Mucosa of gallbladder (tissue), 1 donor: ENCODE measurements around the gene MPP3. TPM values are rescaled to one million over a fixed set of nuclear protein-coding genes. Genes with fewer than 3 reads are reported as not detected.
A peak's percentile ranks its signal among the peaks of the same experiment; 100 is the strongest.

Source experiments
- DNase-seq: peaks from one replicate; pipeline ENCODE4 v3.0.0-alpha.2; 2020; ENCODE audit warnings: low spot score
- total RNA-seq: library from RNA; stranded (reverse); gene quantifications from one replicate; pipeline ENCODE4 v1.2.1, GENCODE V29; 2021
- donor health status: DM: no; HTN: no; CAD: no.

MPP3 gene
- total RNA-seq, 1 donor from 2014 or later, result 19.2 TPM

DNA sequence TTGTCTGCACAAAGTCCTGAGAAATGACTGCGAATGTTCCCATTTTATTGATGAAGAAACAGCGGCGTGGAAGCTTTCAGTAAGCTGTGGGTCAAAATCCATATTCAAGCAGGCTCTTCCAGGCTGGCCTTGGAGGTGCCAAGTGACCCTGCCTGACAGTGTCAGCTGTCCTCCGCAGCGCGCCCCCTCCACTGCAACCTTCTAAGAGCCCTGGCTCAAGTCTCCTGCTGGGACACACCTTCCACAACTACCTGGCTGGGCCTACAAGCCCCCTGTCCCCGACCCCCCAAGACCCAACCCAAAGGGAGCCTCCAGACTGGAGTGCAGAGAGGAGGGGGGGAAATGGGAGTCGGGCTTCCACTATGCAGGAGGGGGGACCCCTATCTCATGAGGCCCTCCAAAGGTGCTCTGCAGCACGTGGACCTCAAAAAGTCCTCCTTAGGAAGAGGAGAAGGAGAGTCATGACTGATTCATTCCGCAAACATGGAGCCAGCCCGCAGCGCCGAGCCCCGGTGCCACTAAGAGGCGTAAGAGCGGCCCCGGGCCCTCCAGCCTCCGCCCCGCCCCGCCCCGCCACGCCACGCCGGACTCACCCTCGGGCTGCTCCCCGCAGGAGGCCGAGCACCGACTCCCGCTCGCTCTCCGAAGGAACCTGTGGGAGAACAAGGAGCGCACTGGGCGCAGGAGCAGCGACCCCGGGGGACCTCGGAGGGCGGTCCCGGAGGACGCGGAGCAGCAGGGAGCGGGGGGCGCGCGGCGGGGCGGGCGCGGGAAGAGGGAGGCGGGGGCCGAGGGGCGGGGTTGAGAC, 574 bp downstream of the MPP3 start:
- peak; percentile 39 for DNase-seq

DNA sequence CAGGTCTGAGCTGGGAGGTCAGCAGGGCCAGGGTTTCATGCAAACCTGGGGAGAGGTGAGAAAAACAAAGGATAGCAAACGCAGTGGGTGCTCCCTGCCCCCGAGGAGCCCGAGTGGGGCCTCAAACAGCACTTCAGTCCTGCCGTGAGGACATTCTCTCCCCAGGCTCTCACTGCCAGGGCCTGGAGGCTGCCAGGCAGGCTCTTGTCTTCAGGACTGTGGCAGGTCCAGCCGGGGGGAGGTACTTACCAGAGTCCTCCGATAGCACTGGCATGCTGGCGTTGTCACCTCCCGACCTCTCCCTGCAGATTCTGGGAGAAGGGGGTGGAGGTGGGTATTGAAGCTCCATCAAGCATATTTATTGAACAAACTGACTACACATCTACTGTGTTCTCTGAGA, 1.3 kb downstream of the MPP3 start:
- peak; percentile 23 for DNase-seq

DNA sequence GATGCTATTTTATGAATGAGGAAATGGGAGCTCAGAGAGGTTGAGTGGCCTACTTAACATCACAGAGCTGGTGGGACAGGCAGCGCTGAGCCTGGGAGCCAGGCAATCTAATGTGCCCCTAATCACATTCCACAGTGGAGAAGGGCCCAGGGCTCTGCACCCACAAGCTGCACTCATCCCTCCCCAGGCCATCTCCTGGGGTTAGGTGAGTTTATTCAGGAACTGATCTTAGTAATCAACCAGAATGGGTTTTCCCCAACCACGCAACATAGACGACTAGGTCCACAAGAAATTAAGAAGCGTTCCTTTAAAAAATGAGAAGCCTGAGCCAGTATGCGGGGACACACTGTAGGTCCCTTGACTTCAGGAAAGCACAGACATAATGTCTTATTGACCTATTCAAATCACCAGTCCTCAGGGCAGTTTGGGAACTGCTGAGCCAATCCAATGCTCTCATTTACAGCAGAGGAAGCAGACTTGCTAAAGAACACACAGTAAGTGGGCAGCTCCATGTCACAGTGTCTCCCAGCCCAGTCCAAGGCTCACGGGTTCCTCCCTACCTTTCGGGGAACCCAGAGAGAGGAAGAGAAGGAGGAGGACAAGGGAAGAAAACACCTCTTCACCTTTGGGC, 2.3 kb downstream of the MPP3 start:
- DNase-seq, result no peak

DNA sequence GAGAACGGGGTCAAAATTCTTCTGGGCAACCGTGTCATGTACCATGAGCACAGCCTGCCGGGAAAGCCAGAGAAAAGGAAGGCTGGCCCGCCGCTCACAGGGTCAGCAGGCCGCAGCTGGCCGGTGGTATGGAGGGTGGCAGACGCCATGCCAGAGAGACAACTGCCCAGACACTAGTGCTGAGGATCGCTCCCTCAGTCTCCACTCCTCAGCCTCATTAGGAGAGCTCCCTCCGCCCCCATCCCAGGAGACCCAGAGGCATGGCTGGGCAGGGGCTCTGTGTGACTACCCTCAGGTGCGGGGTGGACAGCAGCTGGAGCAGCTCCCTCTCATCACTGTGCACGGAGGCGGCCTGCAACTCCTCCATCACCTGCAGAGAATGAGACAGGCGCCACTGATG, 3.2 kb downstream of the MPP3 start:
- DNase-seq, result no peak

DNA sequence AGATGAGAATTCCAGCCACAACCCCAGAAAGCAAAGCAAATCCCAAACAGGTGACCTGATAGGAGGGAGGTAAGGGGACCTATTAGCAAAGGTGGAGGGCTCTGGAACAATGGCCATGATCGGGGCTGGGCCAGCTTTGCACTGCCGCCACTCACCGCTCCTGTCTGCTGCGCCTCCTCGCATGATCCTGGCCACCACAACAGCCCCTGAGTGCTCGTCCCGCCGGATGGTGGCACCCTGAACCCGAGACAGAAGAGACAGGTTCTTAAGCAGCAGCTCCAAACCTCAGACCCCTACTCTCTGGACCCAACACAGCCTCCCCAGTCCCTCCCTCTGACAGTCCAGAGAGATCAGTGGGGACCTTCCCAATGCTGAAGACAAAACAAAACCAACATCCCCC, 5.3 kb downstream of the MPP3 start:
- DNase-seq, result no peak

DNA sequence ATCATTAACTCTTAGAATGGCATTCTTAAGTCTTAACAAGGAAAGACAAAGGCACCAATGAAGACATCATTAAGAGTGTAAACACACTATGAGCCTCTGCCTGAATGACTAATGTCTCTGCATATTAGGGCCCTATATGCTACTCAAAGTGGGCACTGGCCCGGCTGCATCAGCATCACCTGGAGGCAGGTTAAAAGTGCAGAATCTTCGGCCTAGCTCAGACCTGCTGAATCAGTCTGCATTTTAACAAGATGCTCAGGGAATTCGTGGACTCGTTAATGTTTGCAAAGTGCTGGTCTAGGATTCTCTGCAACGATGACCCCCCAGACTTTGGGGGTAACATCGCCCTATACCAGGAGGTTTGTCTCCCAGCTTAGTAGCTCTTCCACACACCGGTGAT, 6.7 kb downstream of the MPP3 start:
- DNase-seq, result no peak

DNA sequence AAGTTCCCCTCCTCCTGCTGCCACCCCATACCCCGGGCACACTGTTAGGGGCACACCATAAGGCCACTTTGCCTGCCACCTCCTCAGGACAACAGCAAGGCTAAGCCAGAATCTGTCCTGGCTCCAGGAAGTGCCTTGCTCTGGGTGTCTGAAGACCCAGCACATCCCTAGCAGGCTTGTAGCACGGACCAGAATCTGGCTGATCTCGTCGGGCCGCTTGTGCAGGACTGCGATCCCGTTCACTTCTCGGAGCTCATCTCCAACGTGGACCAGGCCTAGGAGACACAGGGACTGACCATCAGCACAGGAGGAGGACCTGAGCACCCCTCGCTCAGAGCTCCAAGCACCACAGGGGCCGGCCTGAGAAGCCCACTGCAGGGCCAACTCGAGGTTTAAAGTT, 7.4 kb downstream of the MPP3 start:
- no peak for DNase-seq

DNA sequence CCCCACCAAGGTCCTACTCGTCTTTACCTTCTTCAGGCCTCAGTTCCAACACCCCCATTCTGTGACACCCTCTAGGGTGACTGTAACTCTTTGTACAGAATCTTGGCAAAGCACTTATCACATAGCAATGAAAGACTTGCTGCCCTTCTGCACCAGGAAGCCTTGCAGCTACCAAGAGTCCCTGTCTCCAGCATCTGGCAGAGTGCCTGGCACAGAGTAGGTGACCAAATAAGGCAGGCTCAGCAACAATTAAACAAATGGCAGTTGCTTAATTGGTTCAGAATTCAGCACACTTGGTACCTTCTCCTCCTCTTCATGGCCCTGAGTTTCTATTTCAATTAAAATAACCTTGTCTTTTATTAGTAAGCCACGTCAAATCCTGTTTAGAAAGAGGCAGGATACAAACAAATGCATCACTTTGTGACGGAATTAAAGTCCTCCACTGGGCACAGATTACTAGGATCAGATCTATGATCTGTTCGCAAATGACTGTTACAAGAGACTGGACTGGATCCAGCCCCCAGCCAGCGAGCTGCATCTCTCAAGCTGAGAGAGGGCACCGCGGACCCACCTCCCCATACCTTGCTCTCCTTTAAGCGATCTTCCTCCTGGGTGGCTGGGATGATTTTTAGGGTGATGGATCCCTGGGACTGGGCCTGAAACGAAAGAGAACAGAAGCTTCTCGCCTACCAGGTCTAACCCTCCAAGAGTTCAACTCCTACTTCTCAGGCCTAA, 9.4 kb downstream of the MPP3 start:
- DNase-seq, result peak; percentile 84

DNA sequence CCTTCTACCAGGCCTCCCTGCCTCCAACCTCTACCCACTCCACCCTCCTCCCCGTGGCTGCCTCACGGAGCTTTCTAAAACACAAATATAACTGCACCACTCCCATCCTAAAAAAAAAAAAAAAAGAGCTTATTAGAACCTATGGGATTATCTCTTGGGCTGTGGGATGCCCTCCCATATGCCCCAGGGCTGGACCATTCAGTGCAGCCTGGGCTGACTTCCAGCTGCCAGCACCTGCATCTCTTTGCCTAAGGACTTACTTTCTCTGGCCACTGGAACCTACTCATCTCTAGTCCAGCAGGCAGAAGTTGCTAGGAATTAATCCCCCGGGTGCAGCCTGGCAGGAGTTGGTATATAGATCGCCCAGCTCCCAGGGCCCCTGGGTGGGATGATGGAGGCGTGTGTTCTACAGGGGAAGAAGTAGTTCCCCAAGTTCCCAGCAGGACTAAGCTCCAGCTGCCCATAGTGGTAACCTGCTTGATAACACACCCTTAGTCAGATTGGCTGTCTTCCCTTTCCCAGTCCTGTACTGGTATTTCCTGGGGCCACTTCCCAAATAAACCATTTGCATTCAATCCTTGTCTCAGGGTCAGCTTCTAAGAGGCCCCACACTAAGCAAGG, 10.3 kb downstream of the MPP3 start:
- DNase-seq, result no peak

DNA sequence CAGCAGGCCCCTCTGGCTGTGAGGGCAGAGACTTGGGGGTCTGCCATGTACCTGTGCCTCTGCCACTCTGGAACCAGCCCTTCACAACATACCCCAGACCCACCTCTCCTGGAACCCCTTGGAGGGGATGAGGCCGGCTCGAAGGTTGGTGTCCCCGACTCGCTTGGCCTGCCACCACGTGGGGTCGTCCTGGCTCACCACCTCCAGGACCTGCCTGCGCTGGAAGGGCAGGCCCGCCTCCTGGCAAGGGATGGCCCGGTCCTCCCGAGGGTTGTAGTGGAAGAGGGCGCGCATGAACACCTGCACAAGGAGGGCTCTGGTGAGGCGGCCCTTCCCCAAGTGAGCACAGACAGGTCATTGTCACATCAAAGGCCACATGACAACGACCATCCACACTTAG, 12.2 kb downstream of the MPP3 start:
- no peak for DNase-seq

DNA sequence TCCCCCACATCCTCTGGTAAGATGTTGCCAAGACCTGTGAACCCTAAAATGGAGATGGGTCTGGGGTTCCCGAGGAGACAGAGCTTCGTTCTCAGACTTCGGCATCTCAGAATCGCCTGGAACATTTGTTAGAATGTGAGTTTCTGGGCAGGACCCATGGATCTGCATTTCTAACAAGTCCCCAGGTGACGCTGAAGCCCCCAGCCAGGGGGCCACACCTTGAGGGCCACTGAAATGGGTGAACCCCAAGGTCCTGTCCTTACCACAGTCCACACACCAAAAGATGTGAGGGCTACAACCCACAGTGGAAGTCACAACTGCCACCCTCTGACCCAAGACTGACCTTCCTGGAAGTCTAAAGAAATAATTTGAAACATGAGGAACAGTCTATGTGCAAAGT, 14.0 kb downstream of the MPP3 start:
- no peak for DNase-seq

DNA sequence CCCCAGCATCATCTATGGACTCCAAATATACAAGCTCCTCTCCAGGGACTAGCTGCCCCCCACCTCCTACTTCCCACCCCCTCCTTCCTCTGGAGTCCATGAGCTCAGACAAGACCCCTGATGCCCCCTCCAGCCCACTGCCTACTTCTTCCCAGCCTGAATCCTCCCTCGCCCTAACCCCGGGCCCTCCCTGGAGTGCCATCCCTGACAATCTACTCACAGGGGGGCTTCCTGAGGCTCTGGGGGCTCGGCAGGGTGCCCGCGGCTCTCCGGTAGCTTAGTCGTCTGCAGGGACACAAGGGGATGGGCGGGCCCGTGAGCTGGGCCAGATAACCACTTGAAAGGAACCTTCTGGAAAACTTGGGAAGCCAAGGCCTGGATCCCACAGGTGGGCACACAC, 15.1 kb downstream of the MPP3 start:
- no peak for DNase-seq

DNA sequence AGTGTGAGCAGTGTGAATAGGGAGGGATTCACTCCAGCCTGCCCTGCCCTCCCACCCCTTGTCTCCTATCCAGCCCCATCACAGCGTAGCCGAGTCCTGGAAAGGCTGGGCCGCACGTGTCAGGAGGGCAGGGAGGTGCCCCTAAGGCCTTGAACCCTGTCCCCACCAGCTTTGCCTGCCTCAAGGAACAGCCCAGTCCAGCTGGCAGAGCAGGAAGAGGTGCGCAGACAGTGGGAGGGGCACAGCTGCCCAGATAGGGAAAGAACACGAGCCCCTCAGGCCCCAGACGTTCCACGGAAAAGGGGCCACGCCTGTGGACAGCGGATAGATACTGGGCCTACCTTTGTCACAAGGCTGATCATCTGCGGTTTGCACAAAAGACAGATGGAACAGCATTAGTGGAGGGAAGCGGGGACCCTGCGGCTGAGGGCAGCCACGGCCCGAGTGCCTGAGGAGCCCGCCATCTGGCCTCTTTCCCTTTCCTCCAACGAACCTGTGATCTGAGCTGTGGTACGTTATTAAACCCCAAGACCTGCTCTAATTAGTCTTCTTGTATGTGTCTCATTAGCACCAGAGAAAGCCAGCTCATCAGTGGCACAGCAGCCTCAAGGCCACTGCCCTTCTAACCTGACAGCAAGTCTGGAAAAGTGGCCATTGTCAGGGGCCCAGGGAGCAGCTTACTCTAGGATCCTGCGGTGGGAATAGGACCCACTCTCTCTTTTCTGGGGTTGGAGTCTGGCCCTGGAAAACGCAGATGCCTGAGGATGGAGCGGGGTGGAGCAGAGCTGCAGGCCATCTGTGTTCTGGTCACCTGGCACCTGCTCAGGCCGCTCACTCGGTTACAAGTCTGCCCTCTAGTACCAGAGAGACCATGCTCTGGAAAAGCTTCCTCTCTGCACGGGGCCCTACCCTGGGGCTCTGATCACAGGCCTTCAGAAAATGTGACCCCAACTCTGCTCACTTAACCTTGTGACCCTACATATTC, 16.3 kb downstream of the MPP3 start:
- no peak for DNase-seq

DNA sequence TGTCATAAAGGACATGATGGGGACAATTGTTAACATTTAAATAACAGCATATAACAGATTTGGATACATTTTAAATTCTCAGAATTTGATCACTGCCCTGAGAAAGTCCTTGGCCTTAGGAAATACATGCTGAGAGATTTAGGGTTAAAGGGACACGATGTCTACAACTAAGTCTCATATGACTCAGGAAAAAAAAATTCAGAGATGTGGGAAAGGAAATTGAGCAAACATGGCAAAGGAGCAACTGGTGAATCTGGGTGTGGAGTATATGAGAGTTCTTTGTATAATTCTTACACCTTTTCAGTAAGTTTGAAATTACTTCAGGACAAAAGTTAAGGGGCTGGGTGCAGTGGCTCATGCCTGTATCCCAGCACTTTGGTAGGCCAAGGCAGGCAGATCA, 18.2 kb downstream of the MPP3 start:
- no peak for DNase-seq

DNA sequence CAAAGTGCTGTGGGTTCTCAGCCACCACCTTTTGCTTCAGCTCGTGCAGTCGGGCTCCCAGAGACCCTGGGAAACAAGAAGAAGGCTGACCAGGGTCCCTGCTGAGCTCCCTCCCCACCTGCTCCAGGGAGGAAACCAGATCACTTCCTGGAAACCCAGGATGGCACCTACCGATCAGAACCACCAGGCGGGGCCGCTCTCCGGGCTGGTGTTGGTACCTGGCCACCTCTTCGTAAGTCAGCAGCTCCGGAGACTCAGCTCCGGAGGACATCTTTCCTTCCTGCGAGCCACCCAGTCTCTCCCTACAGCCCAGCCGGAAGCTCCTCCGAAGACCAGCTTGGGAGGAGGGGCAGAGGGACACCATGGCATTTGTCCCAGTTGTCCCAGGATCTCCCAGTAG, 18.9 kb downstream of the MPP3 start:
- no peak for DNase-seq

DNA sequence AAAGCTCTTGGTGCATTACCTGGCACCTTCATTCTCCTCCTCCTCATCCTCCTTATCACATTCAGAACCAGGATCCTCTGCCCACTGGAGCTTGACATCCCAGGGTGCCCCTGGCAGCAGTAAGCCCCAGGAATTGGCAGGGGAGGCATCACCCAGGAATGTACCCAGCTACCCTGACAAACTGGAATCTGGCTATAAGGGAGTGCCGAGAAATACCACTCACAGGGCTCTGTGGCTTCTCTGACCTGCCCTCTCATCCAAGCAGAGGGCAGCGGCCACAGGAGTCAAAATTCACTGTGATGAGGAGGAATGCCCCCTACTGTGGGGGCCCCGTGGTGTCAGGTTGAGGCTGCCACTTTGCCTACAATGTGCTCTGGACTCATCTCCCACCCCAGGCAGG, 19.6 kb downstream of the MPP3 start:
- no peak for DNase-seq

DNA sequence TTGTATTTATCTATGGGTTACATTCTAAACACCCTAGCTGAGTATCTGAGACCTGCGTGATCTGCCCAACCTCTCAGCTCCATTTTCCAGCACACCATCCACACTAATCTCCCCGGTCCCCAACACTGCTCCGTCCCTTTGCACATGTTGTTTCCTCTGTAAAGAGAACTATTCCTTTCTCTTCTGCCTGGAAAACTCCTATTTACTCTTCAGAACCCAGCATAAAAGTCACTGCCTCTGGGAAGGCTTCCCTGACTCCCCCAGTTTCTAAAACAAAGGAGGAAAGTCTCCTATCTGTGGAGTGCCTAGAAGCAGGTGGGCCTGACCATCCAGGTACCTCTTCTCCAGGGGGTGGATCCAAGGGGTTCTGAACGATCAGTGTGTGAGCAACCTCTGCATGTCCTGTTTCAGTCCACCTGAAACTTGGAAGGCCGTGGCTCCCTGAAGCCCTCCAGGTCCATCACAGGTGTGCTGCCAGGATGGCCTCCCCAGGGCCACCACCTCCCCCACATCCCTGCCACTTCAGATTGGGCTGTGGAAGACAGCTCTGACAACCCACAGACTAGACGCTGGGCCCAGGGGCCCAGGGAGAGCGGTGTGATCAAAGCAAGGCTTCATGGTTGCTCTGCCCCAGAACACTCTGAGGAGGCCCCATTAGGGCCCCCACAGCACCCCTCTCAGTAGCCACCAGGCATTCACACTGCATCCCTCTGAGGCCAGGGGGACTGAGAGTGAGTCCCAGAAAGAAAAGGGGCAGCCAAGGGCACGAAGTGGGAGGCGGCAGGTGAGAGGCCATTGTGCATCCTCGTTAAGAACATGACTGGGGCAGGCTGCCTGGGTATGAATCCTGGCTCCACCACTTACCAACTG, 20.3 kb downstream of the MPP3 start:
- no peak for DNase-seq

DNA sequence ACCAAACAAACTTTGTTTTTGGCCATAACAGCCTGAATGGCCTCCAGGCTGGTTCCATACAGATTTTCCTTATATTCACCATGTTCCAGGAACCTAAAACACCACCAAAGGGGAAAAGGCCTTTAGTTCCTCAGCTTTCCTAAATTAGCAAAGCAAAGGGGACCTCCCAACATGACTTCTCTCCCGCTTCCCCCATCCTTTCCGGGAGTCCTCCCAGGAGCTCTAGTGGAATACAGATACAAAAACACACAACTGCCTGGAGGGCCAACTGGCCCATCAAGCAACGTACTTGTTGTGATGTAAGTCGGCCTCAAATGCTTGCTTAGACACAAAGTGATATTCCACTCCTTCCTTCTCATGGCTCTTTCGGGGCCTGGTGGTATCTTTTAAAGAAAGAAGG, 22.1 kb downstream of the MPP3 start:
- no peak for DNase-seq

DNA sequence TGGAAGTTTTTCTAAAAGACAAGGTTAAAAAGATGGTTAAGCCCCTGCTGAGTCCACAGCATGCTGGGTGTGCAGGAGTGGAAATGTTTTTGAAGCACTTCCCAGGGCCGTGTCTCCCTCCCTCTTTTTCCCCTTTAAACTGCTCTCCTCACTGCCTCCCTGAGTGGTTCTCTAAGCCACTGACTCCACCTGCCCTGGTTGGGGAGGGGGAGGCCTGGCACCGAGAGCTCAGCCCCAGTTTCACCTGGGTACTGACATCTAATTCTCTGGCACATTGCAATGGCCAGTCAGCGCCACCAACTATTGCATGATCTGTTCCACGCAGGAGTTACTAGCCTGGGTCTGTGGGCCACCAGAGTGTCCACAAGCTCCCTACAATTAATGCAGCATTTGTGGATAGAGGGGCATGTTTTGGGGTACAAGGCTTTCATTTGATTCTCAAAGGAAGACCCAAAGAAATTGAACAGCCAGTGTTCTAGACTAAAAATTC, 22.7 kb downstream of the MPP3 start:
- DNase-seq, result no peak

DNA sequence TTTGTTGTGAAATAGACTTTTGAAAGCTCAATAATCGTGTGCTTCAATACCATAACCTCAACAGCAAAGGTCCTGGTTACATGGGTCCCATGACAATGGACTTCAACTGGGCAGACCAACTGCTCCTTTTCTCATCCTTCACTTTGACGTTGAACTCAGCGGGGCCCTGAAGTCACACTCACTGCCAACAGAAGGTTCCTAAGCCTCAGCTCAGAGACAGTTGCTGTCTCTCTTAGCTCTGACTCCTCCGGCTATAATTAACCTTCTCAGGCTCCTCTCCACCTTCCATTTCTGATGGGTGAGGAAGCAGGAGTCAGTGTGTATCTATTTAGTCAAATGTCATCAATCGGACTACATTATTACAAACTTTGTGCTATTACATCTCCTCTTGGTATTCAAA, 23.8 kb downstream of the MPP3 start:
- no peak for DNase-seq
